Coronary artery (tissue), 2 donors: Measurements from ENCODE around the gene MRPS10.

ENCODE experiments used
- DNase-seq: peaks from one replicate; pipeline ENCODE4 v3.0.0-alpha.2; 2017; ENCODE audit warnings: low spot score
- H3K27ac ChIP-seq, 2 donors: fragments of 200-600 bp; sonication (generic); one replicate each; pipeline ENCODE4 v1.5.1; 2016 to 2019
- H3K4me3 ChIP-seq: fragments of 200-600 bp; sonication (generic); 2 replicates; pipeline ENCODE4 v1.5.1; 2016; ENCODE audit warnings: mild to moderate bottlenecking, moderate library complexity
- CTCF ChIP-seq: fragments of 200-600 bp; sonication (generic); IDR thresholded peaks from one replicate; pipeline ENCODE4 v1.5.1; 2019; ENCODE audit warnings: antibody characterized with exemption

The MRPS10 gene

GRCh38 chr6:42217519-42218367 lies at the start of gene MRPS10:
TSS of gene MRPS10 (minus strand) at chr6:42217861. CDS start at chr6:42217849, 12 bp downstream.
- TF ChIP-seq CTCF: no peak

GRCh38 chr6:42266538-42266937 lies 48.9 kb upstream of the MRPS10 start:
- DNase-seq: no peak
- TF ChIP-seq CTCF: no peak
- no peak overlapping the region for H3K4me3 ChIP-seq
- H3K27ac ChIP-seq: no peak overlapping the region

More at GRCh38 chr6:42217519-42218367, at the start of gene MRPS10:
- H3K4me3 ChIP-seq: peak within 1 kb of the TSS; percentile 83
- peak within 1 kb of the TSS; percentile 44 to 80 for H3K27ac ChIP-seq
- DNase-seq: peak; percentile 93

GRCh38 chr6:42264852-42265390 lies 47.3 kb upstream of the MRPS10 start:
- DNase-seq: no peak
- H3K4me3 ChIP-seq: no peak overlapping the region
- TF ChIP-seq CTCF: no peak
- H3K27ac ChIP-seq: no peak overlapping the region

GRCh38 chr6:42264162-42264851 lies 46.6 kb upstream of the MRPS10 start:
- DNase-seq: no peak
- no peak for TF ChIP-seq CTCF
- Histone ChIP-seq H3K4me3 (no peak overlapping the region), H3K27ac (no peak overlapping the region)

GRCh38 chr6:42263165-42263728 lies 45.6 kb upstream of the MRPS10 start:
- Histone ChIP-seq H3K27ac (no peak overlapping the region), H3K4me3 (no peak overlapping the region)
- no peak for TF ChIP-seq CTCF
- no peak for DNase-seq

GRCh38 chr6:42260972-42261371 lies 43.3 kb upstream of the MRPS10 start:
- no peak for TF ChIP-seq CTCF
- H3K4me3 ChIP-seq: no peak overlapping the region
- H3K27ac ChIP-seq: no peak overlapping the region
- no peak for DNase-seq
